Measurements from ENCODE around the gene PNPLA7. TPM values are rescaled to one million over a fixed set of nuclear protein-coding genes. Genes with fewer than 3 reads are reported as not detected.

The PNPLA7 gene
- polyA plus RNA-seq, 2 donors, result 2.3 to 3.9 TPM

DNA sequence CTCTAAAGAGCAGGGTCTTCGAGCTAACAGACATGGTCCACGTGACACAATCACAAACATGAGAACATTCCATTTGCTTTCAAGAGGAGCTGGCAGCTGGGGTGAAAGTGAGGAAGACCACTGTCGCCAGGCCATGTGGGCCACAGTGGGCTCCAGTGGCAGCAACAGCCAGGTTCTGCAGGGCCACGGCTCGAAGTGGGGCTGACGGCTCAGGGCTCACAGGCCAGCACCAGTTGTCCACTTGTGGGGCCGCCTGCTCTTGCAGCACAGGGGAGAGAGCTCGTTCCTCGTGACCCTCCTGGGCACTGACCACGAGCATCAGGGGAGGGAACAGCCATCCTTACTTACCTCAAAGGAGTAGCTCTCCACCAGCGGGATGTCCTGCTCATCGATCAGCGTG lies 38.1 kb upstream of the PNPLA7 start:
- peaks cover 0 to 39% of the 10 kb centered on the region in 2 donors for H3K36me3 ChIP-seq (ENCODE audit: control insufficient read depth in 2 of 2, insufficient read depth in 2 of 2, low read length in 1 of 2)
- H3K27ac ChIP-seq (ENCODE audit: low read depth in 2 of 2, low read length in 1 of 2), result no peak overlapping the region
- no peak overlapping the region for H3K4me3 ChIP-seq (ENCODE audit: low read depth in 1 of 2, low read length in 2 of 2)
- no peaks in the 10 kb centered on the region for H3K27me3 ChIP-seq (ENCODE audit: control insufficient read depth in 1 of 2, insufficient read depth in 2 of 2, low read length in 2 of 2)
- 89 to 90% methylated on average over 13 of the region's 13 CpGs for WGBS, 2 donors
- no peaks in the 10 kb centered on the region for H3K9me3 ChIP-seq (ENCODE audit: control insufficient read depth in 2 of 2, insufficient read depth in 1 of 2, low read depth in 1 of 2, low read length in 1 of 2)
- peaks cover 6 to 10% of the 10 kb centered on the region in 2 donors for H3K4me1 ChIP-seq (ENCODE audit: control insufficient read depth in 2 of 2, insufficient read depth in 2 of 2, low read length in 1 of 2)

DNA sequence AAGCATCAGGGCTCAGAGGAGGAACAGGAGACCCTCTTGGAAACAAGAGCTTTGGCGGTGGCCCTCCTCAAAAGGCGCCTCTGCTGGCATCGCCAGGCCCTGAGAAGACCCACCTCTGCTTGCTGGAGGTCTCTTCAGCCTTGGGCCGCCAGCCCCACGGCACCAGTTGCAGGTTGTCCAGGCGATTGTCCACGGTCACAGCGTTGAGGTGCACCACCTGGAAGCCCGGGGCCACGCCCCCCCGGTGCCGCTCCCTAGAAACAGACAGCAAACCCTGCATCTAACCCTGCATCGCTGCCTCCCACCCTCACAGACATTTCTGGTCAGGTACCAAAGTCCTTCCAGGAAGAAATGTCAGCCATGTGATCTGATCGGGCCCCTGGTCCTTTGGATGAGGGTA lies 36.7 kb upstream of the PNPLA7 start:
- Histone ChIP-seq H3K27me3 (ENCODE audit: control insufficient read depth in 1 of 2, insufficient read depth in 2 of 2, low read length in 2 of 2) (no peaks in the 10 kb centered on the region), H3K4me3 (ENCODE audit: low read depth in 1 of 2, low read length in 2 of 2) (no peak overlapping the region), H3K36me3 (ENCODE audit: control insufficient read depth in 2 of 2, insufficient read depth in 2 of 2, low read length in 1 of 2) (peaks cover 5 to 53% of the 10 kb centered on the region in 2 donors), H3K27ac (ENCODE audit: low read depth in 2 of 2, low read length in 1 of 2) (no peak overlapping the region), H3K4me1 (ENCODE audit: control insufficient read depth in 2 of 2, insufficient read depth in 2 of 2, low read length in 1 of 2) (peaks cover 6 to 10% of the 10 kb centered on the region in 2 donors), H3K9me3 (ENCODE audit: control insufficient read depth in 2 of 2, insufficient read depth in 1 of 2, low read depth in 1 of 2, low read length in 1 of 2) (no peaks in the 10 kb centered on the region)
- 94 to 95% methylated on average over 14 of the region's 14 CpGs for WGBS, 2 donors

DNA sequence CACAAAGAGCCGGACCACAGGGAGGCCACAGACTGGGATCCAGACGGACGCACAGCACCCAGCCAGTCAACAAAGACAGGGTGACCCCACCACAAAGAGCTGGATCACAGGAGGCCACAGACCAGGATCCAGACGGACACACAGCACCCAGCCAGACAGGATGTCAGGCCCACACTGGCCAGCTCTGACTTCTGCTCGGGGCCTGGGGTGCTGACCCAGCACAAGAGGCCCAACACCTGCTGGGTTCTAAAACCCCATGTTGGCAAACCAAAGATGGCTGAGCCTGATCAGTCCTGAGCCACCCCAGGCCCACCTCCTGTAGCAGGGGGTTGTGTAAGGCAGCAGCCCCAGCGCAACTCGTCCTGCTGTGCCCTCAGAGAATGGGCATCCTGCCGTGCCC lies 33.8 kb upstream of the PNPLA7 start:
- Histone ChIP-seq H3K9me3 (ENCODE audit: control insufficient read depth in 2 of 2, insufficient read depth in 1 of 2, low read depth in 1 of 2, low read length in 1 of 2) (no peaks in the 10 kb centered on the region), H3K27me3 (ENCODE audit: control insufficient read depth in 1 of 2, insufficient read depth in 2 of 2, low read length in 2 of 2) (no peaks in the 10 kb centered on the region), H3K27ac (ENCODE audit: low read depth in 2 of 2, low read length in 1 of 2) (no peak overlapping the region), H3K36me3 (ENCODE audit: control insufficient read depth in 2 of 2, insufficient read depth in 2 of 2, low read length in 1 of 2) (peaks cover 5 to 59% of the 10 kb centered on the region in 2 donors), H3K4me3 (ENCODE audit: low read depth in 1 of 2, low read length in 2 of 2) (no peak overlapping the region), H3K4me1 (ENCODE audit: control insufficient read depth in 2 of 2, insufficient read depth in 2 of 2, low read length in 1 of 2) (peaks cover 4% of the 10 kb centered on the region in 2 donors)
- WGBS, 2 donors, result 84% methylated on average over 8 of the region's 8 CpGs

DNA sequence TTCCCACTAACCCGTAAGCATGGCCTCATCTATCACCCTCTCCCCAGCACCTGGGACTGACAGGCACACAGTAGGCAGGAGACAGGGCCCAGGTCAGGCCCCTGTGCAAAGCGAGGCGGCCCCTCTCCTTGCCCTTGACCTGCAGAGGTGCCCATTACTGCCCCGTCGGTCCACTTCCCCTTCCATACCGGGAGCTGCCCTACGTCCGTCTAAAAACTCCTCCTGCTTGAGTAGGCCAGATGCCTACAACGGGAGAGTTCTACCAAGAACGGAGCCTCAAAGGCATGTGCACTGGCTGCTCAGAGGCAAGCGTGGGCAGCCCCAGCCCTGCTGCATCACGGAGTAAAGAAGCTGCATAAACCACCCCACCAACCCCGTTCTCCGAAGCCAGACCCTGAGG lies 33.1 kb upstream of the PNPLA7 start:
- Histone ChIP-seq H3K27ac (ENCODE audit: low read depth in 2 of 2, low read length in 1 of 2) (no peak overlapping the region), H3K9me3 (ENCODE audit: control insufficient read depth in 2 of 2, insufficient read depth in 1 of 2, low read depth in 1 of 2, low read length in 1 of 2) (no peaks in the 10 kb centered on the region), H3K36me3 (ENCODE audit: control insufficient read depth in 2 of 2, insufficient read depth in 2 of 2, low read length in 1 of 2) (peaks cover 5 to 58% of the 10 kb centered on the region in 2 donors), H3K4me1 (ENCODE audit: control insufficient read depth in 2 of 2, insufficient read depth in 2 of 2, low read length in 1 of 2) (peaks cover 4% of the 10 kb centered on the region in 2 donors), H3K27me3 (ENCODE audit: control insufficient read depth in 1 of 2, insufficient read depth in 2 of 2, low read length in 2 of 2) (no peaks in the 10 kb centered on the region), H3K4me3 (ENCODE audit: low read depth in 1 of 2, low read length in 2 of 2) (no peak overlapping the region)
- 83 to 87% methylated on average over 14 of the region's 14 CpGs for WGBS, 2 donors

DNA sequence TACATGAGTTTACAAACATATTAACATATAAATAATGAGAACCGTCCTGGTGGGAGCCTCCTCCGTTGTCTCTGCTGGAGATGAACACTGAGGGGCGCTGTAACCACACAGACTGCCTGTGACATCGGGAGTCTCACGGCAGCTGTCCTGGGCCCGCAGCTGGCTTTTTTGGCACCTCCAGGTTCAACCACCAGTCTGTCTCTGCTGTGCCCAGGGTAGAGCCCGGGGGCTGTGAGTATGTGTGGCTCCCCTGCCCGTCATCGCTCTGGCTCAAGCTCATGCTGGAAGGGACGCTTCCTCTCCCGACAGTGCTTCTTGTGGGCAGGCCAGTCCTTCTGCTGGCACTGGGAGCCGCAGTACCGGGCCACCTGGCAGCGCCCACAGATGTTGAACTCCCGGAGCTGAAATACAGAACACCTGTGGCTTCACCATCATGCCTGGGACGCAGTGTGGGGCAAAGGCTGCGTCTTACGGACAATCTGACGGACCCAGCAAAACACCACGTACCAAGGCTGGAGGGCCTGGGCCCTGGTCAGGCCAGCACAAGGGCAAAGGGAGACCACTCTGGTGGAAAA lies 32.2 kb upstream of the PNPLA7 start:
- H3K9me3 ChIP-seq (ENCODE audit: control insufficient read depth in 2 of 2, insufficient read depth in 1 of 2, low read depth in 1 of 2, low read length in 1 of 2), result no peaks in the 10 kb centered on the region
- H3K4me3 ChIP-seq (ENCODE audit: low read depth in 1 of 2, low read length in 2 of 2), result no peak overlapping the region
- peaks cover 7 to 8% of the 10 kb centered on the region in 2 donors for H3K4me1 ChIP-seq (ENCODE audit: control insufficient read depth in 2 of 2, insufficient read depth in 2 of 2, low read length in 1 of 2)
- 78 to 83% methylated on average over 20 of the region's 20 CpGs for WGBS, 2 donors
- no peak overlapping the region for H3K27ac ChIP-seq (ENCODE audit: low read depth in 2 of 2, low read length in 1 of 2)
- no peaks in the 10 kb centered on the region for H3K27me3 ChIP-seq (ENCODE audit: control insufficient read depth in 1 of 2, insufficient read depth in 2 of 2, low read length in 2 of 2)
- peaks cover 5 to 51% of the 10 kb centered on the region in 2 donors for H3K36me3 ChIP-seq (ENCODE audit: control insufficient read depth in 2 of 2, insufficient read depth in 2 of 2, low read length in 1 of 2)

DNA sequence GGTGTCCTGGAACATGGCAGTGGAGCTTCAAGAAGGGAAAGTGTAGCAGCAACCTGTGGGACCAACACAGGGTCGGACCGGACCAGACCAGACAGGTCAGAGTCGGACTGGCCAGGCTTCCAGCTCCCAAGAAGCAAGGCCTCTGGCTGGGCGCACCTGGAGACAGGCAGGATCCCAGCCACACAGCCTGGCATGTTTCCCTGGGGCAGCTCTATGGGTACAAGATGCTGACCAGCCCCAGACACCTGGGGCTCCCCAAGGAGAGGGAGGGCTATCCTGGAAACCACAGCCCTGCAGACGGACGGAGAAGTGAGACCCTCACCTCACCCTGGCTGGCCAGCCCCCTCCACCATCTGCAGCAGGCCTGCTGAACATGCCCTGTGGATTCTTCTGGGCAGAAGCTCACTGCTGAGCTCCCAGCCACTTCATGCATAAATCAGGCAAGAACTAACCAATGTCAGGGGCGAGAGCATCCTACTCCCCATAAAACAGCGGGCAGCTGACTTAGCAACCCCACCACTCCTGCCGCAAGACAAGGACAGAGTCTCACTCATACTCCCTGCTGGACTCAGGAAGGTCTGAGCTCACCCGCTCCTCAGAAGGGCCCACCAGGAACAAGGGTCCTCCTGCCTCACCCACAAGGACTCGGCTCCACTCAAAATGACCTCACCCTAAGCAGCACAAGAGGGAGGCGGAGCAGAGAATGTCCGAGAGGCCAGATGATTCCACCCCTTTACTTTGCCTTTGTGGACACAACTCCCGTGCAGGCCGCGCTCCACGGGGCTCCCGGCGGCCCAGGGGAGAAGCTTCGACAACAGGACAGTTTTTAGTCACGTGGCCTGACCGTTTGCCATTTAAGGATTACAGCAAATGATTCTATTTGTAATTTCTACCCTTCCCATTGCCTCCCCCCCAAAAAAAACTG lies 31.4 kb upstream of the PNPLA7 start:
- Histone ChIP-seq H3K4me1 (ENCODE audit: control insufficient read depth in 2 of 2, insufficient read depth in 2 of 2, low read length in 1 of 2) (peaks cover 7 to 8% of the 10 kb centered on the region in 2 donors), H3K4me3 (ENCODE audit: low read depth in 1 of 2, low read length in 2 of 2) (no peak overlapping the region), H3K9me3 (ENCODE audit: control insufficient read depth in 2 of 2, insufficient read depth in 1 of 2, low read depth in 1 of 2, low read length in 1 of 2) (no peaks in the 10 kb centered on the region), H3K36me3 (ENCODE audit: control insufficient read depth in 2 of 2, insufficient read depth in 2 of 2, low read length in 1 of 2) (peaks cover 5 to 44% of the 10 kb centered on the region in 2 donors), H3K27me3 (ENCODE audit: control insufficient read depth in 1 of 2, insufficient read depth in 2 of 2, low read length in 2 of 2) (no peaks in the 10 kb centered on the region), H3K27ac (ENCODE audit: low read depth in 2 of 2, low read length in 1 of 2) (no peak overlapping the region)
- WGBS, 2 donors, result 89% methylated on average over 22 of the region's 22 CpGs

DNA sequence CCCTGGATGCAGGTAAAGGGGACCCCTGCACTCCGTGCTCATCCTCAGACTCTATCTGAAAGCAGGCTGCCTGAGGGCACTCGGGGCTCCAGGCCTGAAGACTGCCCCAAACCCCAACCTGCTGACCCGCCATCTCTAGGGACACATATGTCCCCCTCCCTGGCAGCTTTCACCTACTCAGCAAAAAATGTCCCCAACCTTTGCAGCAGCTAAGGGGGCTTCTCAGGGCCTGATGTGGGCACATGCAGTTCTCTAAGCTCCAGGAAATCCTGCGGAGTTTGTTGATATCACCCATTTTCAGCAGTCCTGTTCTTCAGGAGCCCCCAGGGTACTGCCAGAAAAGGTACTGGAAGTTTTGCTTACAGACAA lies 30.7 kb upstream of the PNPLA7 start:
- Histone ChIP-seq H3K27ac (ENCODE audit: low read depth in 2 of 2, low read length in 1 of 2) (no peak overlapping the region), H3K4me1 (ENCODE audit: control insufficient read depth in 2 of 2, insufficient read depth in 2 of 2, low read length in 1 of 2) (peaks cover 8 to 9% of the 10 kb centered on the region in 2 donors), H3K27me3 (ENCODE audit: control insufficient read depth in 1 of 2, insufficient read depth in 2 of 2, low read length in 2 of 2) (no peaks in the 10 kb centered on the region), H3K4me3 (ENCODE audit: low read depth in 1 of 2, low read length in 2 of 2) (no peak overlapping the region), H3K36me3 (ENCODE audit: control insufficient read depth in 2 of 2, insufficient read depth in 2 of 2, low read length in 1 of 2) (peaks cover 5 to 37% of the 10 kb centered on the region in 2 donors), H3K9me3 (ENCODE audit: control insufficient read depth in 2 of 2, insufficient read depth in 1 of 2, low read depth in 1 of 2, low read length in 1 of 2) (no peaks in the 10 kb centered on the region)
- 90 to 91% methylated on average over 4 of the region's 4 CpGs for WGBS, 2 donors

DNA sequence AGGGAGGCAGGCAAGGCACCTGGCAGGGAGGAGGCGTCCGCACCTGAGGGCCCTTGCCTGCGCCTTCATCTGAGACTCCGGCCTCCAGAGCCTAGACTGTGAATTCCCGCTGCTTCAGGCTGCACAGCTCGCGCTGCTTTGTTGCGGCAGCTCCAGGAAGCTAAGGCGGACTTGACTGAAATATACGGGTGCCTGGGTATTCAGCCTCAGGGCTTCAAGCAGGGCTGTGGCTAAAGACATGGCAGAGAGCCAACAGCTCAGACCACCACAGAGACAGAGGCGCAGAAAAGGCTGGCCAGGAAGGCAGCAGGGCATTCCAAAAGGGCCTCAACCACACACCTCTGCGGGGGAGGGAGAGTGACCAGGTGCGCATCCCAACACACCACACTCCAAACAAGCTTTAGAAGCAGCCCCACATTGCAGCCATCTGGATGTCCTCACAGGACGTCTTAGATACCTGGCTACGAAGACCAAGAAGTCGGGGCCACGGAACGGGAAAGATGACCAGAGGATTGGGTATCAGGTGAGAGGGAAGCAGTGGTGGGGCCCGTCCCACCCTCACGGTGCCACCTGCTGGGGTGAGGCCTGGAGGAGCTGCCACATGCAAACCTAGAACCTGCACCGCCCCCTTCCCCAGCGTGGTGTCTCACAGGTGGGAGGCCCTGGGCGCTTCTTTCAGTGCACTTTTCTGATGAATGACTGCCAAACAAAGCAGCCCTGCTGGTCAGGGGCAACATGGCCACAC lies 30.2 kb upstream of the PNPLA7 start:
- Histone ChIP-seq H3K36me3 (ENCODE audit: control insufficient read depth in 2 of 2, insufficient read depth in 2 of 2, low read length in 1 of 2) (peaks cover 5 to 35% of the 10 kb centered on the region in 2 donors), H3K4me1 (ENCODE audit: control insufficient read depth in 2 of 2, insufficient read depth in 2 of 2, low read length in 1 of 2) (peaks cover 8 to 11% of the 10 kb centered on the region in 2 donors), H3K27ac (ENCODE audit: low read depth in 2 of 2, low read length in 1 of 2) (no peak overlapping the region), H3K4me3 (ENCODE audit: low read depth in 1 of 2, low read length in 2 of 2) (no peak overlapping the region), H3K27me3 (ENCODE audit: control insufficient read depth in 1 of 2, insufficient read depth in 2 of 2, low read length in 2 of 2) (no peaks in the 10 kb centered on the region), H3K9me3 (ENCODE audit: control insufficient read depth in 2 of 2, insufficient read depth in 1 of 2, low read depth in 1 of 2, low read length in 1 of 2) (no peaks in the 10 kb centered on the region)
- 82 to 84% methylated on average over 23 of the region's 23 CpGs for WGBS, 2 donors

DNA sequence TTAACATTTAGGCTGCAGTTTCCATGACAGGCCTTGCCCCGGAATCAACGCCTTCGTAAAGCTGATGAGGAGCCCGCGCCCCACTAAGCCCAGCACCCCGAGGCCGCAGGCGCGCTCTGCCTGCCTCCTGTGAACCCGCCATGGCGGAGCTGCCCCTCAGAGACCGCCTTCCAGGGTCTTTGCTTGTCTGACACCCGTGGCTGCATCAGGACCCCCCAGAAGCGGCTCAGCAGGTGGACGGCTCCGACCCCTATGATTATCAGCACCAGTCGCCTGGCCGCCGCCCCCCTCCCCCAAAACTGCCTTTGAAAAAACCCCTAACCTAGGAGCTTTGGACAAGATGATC lies 29.0 kb upstream of the PNPLA7 start:
- H3K36me3 ChIP-seq (ENCODE audit: control insufficient read depth in 2 of 2, insufficient read depth in 2 of 2, low read length in 1 of 2), result peaks cover 6 to 37% of the 10 kb centered on the region in 2 donors
- H3K27ac ChIP-seq (ENCODE audit: low read depth in 2 of 2, low read length in 1 of 2), result peak overlapping the region; percentile 82 to 89
- peaks cover 8 to 11% of the 10 kb centered on the region in 2 donors for H3K4me1 ChIP-seq (ENCODE audit: control insufficient read depth in 2 of 2, insufficient read depth in 2 of 2, low read length in 1 of 2)
- no peaks in the 10 kb centered on the region for H3K27me3 ChIP-seq (ENCODE audit: control insufficient read depth in 1 of 2, insufficient read depth in 2 of 2, low read length in 2 of 2)
- H3K4me3 ChIP-seq (ENCODE audit: low read depth in 1 of 2, low read length in 2 of 2), result peak overlapping the region; percentile 27 to 72
- 28 to 36% methylated on average over 19 of the region's 19 CpGs for WGBS, 2 donors
- no peaks in the 10 kb centered on the region for H3K9me3 ChIP-seq (ENCODE audit: control insufficient read depth in 2 of 2, insufficient read depth in 1 of 2, low read depth in 1 of 2, low read length in 1 of 2)
